Measurements from ENCODE around the gene YAP1.

DNA sequence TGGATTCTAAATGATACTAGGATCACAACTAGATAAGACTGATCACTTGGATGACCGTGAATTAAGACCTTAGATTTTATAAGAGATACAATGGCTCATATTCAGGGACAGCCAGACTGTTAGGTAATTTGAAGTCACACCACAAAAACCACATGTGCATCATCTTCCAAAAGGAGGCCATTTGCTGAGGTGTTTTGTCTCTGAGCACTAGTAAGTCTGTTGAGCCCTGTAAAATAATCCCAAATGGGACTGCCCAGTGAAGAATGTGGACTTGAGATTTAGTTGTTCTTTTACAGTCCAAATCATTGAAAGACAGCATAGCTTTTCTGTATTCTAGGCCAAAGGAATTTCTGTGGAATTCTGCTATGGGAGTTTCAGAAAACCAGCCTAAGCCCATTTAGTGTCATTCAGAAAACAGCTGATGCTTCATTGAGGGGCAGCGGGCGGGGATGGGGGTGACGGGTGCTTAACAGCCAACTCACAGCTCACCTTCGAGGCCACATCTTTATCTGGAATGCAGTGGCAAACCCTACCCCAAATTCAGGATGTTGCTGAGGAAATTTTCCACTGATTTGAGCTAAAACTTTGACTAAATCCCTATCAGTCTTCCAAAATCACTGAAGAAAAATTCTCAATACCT lies 127.0 kb downstream of the YAP1 start:
- TF ChIP-seq, protein P1, sequence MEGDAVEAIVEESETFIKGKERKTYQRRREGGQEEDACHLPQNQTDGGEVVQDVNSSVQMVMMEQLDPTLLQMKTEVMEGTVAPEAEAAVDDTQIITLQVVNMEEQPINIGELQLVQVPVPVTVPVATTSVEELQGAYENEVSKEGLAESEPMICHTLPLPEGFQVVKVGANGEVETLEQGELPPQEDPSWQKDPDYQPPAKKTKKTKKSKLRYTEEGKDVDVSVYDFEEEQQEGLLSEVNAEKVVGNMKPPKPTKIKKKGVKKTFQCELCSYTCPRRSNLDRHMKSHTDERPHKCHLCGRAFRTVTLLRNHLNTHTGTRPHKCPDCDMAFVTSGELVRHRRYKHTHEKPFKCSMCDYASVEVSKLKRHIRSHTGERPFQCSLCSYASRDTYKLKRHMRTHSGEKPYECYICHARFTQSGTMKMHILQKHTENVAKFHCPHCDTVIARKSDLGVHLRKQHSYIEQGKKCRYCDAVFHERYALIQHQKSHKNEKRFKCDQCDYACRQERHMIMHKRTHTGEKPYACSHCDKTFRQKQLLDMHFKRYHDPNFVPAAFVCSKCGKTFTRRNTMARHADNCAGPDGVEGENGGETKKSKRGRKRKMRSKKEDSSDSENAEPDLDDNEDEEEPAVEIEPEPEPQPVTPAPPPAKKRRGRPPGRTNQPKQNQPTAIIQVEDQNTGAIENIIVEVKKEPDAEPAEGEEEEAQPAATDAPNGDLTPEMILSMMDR (IDR thresholded peaks at IDR 0.05; ENCODE audit: insufficient read depth, low read length): no peak
- TF ChIP-seq, protein P2, sequence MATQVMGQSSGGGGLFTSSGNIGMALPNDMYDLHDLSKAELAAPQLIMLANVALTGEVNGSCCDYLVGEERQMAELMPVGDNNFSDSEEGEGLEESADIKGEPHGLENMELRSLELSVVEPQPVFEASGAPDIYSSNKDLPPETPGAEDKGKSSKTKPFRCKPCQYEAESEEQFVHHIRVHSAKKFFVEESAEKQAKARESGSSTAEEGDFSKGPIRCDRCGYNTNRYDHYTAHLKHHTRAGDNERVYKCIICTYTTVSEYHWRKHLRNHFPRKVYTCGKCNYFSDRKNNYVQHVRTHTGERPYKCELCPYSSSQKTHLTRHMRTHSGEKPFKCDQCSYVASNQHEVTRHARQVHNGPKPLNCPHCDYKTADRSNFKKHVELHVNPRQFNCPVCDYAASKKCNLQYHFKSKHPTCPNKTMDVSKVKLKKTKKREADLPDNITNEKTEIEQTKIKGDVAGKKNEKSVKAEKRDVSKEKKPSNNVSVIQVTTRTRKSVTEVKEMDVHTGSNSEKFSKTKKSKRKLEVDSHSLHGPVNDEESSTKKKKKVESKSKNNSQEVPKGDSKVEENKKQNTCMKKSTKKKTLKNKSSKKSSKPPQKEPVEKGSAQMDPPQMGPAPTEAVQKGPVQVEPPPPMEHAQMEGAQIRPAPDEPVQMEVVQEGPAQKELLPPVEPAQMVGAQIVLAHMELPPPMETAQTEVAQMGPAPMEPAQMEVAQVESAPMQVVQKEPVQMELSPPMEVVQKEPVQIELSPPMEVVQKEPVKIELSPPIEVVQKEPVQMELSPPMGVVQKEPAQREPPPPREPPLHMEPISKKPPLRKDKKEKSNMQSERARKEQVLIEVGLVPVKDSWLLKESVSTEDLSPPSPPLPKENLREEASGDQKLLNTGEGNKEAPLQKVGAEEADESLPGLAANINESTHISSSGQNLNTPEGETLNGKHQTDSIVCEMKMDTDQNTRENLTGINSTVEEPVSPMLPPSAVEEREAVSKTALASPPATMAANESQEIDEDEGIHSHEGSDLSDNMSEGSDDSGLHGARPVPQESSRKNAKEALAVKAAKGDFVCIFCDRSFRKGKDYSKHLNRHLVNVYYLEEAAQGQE (IDR thresholded peaks at IDR 0.05; ENCODE audit: insufficient replicate concordance, low read depth): no peak

All from HL-60 (cell line).